GM10847 (cell line): ENCODE measurements around the gene PEBP1.

ENCODE experiments used
- POLR2A ChIP-seq: IDR thresholded peaks from 2 replicates; pipeline ENCODE4 v1.6.1; 2011; ENCODE audit not compliant: insufficient read length; ENCODE audit errors: extremely low read depth

PEBP1 gene

DNA sequence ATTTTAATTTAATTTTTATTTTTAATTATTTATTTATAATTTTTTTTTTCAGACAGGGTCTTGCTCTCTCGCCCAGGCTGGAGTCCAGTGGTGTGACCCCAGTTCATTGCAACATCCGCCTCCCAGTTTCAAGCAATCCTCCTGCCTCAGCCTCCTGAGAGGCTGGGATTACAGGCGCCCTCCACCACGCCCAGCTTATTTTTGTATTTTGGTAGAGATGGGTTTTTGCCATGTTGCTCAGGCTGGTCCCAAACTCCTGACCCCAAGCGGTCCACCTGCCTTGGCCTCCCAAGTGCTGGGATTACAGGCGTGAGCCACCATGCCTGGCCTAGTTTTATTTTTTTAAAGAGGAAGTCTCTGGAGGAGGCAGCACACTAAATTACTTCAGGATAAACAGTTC lies 13.7 kb upstream of the PEBP1 start:
- TF ChIP-seq POLR2A = no peak

DNA sequence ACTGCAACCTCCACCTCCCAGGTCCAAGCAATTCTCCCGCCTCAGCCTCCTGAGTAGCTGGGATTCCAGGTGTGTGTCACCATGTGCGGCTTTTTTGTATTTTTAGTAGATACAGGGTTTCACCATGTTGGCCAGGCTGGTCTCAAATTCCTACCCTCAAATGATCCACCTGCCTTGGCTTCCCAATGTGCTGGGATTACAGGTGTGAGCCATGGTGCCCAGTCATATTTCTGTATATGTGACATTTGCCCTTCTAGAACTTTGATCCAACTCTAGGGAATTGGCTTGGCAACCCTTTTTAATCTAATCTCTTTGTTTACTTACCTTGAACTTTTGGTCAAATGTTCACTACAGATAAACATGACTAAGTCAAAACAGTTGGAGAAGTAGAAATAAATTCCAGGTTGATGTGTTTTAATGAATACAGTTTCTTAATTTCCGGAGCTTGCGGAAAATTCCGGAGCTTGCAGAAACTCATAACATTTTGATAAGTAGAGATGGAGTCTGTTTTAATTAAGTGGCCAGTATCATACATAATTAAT lies 11.5 kb upstream of the PEBP1 start:
- no peak for TF ChIP-seq POLR2A

DNA sequence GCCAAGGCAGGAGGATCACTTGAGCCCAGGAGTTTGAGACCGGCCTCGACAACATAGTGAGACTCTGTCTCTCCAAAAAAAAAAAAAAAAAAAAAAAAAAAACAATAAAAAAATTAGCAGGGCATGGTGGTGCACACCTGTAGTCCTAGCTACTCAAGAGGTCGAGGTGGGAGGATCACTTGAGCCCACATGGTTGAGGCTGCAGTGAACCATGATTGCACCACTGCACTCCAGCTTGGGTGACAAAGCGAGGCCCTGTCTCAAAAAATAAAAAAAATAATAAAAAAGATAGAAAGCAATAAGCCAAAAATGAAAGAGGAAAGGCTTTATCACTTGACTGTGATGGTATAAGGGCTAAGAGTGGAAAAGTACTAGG lies 10.2 kb upstream of the PEBP1 start:
- TF ChIP-seq POLR2A = no peak

DNA sequence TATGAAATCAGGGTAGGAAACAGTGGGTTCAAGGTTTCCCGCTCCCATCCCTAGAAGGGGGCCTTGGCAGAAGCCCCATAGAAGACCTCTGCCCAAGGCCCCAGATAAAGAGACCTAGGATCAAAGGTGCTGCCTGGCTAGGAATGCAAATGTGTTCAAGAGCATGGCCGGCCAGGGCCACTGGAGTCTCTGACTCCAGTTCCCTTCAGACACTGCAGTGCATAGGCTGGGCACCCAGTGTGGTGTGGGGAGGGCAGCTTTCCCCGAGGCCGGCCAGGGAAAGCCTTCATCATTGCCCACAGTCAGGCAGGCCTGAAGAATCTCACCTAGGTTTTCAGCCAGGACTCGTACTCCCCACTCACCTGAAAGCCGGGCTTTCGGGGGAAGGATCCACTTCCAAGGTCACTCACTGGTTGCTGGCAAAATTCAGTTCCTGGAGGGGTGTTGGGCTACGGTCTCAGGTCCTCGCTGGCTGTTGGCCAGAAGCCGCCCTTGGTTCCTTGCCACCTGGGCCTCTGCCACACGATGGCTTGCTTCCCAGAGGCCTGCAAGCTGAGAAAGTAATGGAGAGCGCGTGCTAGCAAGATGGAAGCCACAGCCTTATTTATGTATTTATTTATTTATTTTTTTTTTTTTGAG lies 9.7 kb upstream of the PEBP1 start:
- TF ChIP-seq POLR2A = no peak

DNA sequence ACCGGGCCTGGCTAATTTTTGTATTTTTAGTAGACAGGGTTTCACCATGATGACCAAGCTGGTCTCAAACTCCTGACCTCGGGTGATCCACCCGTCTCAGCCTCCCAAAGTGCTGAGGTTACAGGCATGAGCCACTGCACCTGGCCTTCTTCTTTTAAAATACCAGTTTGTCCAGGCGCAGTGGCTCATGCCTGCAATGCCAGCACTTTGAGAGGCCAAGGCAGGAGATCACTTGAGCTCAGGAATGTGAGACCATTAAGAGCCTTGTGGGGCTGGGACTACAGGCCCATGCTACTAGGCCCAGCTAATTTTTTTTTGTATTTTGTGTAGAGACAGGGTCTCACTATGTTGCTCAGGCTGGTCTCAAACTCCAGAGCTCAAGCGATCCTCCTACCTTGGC lies 8.1 kb upstream of the PEBP1 start:
- no peak for TF ChIP-seq POLR2A

DNA sequence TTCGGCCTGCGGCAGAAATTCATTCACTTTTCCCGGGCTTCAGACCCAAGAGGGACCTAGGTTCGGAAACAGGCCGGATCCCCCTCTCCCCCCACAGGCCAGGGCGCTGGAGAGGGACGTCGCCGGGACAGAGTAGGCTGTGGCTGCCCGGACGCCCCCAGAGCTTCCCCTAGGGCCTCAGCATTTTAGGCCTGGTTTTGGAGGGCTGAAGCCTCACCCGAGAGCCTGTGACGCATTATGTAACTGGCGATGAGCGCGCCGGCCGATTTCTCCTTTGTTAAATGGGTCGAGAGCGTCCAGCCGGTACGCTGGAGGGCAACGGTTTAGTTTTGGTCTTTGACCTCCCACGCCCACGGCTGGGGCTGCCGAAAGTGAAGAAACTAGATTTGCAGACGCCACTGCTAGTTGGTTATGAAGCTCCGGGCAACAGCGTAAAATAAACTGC lies 657 bp downstream of the PEBP1 start:
- no peak for TF ChIP-seq POLR2A

DNA sequence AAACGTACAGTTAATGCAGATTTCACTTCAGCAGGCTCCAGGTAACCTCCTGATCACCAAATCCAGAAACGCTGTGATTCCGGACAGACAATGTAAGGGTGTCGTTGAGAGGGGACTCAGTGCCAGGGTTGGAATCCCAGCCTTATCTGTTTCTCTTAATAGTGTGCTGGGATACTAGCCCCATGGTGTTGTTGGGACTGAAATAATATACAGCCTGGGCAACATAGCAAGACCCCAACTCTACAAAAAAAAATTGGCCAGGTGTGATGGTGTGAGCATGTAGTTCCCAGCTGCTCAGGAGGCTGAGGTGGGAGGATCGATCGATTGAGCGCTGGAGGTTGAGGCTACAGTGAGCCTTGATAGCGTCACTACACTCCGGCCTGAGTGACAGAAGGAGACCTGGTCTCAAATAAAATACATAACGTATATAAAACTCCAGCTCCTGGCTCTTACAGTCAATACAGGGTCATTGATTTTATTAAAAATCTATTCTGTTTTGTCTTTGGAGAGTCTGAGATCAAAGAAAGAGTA lies 1.3 kb downstream of the PEBP1 start:
- TF ChIP-seq POLR2A = no peak

DNA sequence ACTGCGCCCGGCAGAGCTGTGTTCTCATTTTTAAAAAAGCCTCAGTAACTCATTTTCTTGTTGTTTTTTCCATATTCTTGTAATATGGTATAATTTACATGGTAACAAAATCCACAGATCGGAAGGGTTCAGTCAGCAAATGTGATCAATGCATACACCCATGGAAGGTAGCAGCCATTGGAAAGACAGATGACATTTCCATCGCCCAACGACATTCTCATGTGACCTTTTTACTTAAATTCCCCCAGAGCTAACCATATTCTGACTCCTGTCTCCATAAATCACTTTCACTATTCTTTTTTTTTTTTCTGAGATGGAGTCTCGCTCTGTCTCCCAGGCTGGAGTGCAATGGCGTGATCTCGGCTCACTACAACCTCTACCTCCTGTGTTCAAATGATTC lies 4.9 kb downstream of the PEBP1 start:
- TF ChIP-seq POLR2A = no peak

DNA sequence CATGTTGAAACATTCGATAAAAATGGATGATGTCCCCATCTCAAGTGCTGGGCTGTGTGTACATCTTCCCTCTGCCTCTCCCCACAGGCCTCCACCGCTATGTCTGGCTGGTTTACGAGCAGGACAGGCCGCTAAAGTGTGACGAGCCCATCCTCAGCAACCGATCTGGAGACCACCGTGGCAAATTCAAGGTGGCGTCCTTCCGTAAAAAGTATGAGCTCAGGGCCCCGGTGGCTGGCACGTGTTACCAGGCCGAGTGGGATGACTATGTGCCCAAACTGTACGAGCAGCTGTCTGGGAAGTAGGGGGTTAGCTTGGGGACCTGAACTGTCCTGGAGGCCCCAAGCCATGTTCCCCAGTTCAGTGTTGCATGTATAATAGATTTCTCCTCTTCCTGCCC lies 8.6 kb downstream of the PEBP1 start:
- no peak for TF ChIP-seq POLR2A

DNA sequence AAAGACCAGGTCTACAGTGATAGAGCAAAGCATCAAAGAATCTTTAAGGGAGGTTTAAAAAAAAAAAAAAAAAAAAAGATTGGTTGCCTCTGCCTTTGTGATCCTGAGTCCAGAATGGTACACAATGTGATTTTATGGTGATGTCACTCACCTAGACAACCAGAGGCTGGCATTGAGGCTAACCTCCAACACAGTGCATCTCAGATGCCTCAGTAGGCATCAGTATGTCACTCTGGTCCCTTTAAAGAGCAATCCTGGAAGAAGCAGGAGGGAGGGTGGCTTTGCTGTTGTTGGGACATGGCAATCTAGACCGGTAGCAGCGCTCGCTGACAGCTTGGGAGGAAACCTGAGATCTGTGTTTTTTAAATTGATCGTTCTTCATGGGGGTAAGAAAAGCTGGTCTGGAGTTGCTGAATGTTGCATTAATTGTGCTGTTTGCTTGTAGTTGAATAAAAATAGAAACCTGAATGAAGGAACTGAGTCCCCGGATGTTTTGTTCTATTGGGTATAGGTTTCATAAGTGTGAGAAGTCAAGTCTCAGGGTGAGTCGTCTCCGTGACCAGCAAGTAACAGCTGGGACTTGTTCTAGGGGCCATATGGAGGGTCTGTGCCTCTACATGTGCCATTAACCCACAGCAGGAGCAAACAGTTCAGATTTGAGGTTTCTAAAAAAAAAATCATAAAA lies 9.3 kb downstream of the PEBP1 start:
- no peak for TF ChIP-seq POLR2A

DNA sequence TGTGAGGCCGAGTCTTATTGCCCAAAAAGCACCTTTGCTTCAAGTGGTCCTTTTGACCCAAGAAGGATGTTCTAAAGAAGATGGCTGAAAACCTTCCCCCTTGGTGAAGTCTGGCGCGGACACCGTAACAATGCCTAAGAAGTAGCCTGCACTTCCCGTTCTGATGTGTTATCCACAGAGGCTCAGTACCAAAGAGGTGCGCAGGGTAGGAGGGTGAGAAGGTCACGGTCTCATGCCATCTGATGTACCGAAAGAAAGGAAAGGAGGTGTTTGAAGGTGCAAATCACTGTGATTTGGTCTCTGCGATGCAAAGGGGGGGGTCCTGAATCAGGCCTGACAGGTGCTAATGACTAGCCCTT lies 9.9 kb downstream of the PEBP1 start:
- TF ChIP-seq POLR2A = no peak

DNA sequence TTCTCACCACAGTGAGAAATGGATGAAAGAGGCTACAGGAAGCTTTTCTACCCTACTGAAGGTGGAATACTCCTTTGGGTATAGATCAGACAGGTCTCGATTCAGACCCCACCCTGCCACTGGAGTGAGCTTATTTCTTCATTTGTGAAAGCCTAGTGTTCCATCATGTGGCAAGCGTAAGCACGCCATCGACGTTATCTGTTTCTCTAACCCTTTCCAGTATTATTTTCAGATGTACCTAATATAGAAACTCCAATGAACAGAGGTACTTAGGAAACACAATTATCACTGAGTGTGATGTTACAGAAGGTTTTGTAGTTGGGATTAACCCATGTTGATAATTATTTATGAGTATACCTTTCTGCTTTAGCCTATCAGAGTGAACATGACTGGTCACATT lies 12.4 kb downstream of the PEBP1 start:
- TF ChIP-seq POLR2A = no peak

DNA sequence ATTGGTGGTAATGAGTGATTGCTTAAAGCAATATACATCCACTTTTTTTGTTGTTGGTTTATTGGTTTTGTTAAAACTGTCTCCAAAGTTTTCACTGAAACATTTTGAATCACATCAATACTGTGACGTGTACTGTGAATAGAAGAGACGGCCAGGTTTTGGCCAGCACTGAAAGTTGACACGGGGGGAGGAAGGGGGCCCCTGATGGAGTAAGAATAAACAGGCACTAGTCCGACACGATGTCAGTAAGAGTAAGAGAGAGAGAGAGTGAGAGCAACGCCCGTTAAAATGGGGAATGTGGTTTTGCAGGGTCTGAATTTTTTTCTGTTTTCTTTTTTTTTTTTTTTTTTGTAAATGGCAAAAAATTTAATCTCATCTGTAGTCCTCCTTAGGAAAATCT lies 14.7 kb downstream of the PEBP1 start:
- no peak for TF ChIP-seq POLR2A

DNA sequence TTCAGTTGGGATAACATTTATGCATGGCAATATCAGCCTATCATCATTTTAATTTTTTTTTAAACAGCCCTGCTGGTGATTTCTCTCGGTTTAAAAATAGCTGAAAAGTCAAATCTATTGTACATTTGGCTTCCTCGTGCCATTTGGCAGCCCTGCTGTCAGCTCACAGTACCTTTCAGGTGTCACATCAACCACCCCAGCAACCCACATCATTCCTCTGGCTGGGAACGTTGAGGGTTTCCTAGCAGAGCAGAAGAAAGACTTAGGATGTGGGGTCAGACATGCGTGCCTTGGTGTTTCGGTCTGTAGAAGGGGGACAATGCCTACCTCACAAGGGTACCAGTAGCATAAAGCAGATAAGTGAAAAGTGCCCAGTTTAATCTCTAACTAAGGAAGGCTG lies 15.8 kb downstream of the PEBP1 start:
- no peak for TF ChIP-seq POLR2A

DNA sequence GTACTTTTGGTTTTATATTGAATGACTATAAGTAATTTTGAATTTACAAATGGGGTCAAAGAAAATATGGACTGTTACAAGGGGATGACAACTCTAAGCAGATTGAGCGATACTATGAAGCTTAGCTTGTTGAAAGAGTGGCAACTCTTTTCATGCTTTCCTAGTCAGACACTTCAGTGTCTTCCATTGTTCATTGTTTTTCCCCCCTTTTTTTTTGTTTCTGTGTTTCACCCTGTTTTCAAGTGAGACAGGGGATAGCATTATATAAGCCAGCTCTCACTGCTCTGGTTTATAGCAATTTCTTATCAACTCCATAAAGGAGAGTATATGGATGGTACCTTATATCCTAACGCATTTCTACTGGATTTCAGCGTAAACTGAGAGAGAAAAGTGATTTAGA lies 24.6 kb downstream of the PEBP1 start:
- TF ChIP-seq POLR2A = no peak

DNA sequence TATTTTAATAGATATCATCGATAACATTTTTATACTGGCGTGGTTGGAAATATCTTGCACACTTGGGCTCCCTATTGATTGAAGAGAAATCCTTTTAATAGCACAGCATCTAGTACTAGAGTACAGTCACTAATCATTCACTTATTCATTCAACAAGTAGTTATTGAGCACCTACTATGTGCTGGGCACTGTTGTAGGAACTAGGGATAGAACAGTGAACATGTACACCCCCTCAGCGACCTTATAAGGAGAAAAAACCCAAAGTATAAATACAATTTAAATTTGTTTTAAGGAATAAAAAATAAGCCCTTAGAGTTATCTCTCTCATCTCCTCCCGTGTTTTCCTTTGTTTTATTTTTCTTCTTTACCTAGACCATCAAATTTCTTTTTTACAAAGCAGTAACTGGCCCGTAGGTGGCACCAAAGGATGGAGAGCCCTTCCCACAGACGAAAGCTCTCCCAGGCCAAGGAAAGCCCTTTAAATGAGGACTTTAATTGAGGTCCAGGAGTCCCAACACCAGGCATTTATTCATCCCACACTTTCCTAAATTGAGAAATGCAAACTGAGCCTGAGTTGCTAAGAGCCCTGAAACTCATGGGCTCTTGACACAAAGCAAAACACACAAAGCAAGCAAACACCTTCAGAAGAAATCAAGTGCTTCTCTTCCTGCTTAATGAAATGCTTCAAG lies 29.0 kb downstream of the PEBP1 start:
- no peak for TF ChIP-seq POLR2A

DNA sequence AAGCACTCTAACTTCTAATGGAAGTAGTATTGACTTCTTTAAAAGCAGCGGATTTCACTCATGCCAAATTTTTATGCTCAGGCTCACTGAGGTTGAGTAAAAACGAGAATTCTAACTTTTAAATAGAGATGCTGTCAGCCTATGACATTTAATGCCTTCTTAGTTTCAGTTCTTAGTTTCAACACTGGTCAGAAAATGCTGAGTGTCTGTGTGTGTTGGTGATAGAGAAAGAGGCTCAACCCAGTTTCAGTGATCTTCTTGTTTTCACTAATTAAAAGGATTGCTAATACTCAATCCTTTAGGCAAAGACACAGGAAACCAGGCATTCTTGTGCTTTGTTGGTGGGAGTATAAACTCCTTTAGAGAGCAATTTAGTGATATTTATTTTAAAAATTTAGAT lies 31.0 kb downstream of the PEBP1 start:
- TF ChIP-seq POLR2A = no peak
